CD4-positive, alpha-beta T cell treated with Interleukin-10 for 1 hour (primary cell): ENCODE results near the gene TCEAL1.
"Not testable (repeated sequence)": the region's sequence is repeated elsewhere in the genome, so short reads cannot be mapped to it uniquely, and the experiment has no call there.

ENCODE experiments used
- DNase-seq: peaks from one replicate; pipeline ENCODE4 v3.0.0-alpha.2; 2020

The TCEAL1 gene

DNA sequence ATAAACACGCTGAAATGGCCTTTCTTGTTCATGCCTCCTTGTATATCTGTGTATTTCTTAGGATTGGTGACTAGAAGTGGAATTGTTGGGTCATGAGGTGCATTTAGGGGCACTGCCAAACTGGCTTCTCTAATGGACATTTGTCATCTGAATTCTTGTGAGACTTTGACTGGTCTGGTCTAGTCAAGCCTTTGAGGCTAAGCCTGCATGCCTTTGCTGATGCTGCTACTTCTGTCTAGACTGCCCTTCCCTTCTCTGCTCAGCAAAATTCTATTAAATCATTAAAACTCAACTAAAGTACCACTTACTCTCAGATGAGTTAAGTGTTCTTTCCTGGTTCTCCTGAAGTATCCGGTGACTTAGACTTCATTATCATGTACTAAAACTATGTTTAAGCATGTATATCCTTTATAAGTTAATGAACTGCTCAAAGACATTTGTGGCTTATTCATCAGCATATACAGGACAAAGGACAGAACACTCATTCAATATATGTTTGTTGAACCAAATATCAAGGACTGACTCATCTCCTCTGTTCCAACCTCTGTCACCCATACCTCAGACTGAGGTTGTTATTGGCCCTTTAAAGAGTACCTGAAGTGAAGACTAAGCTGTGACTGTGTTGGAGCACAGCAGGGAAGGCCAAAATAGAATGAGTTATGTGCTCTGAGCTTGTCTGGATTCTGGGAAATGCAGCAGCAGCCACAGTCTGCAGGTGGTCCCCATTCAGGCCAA is 9.0 kb downstream of the TCEAL1 start:
- DNase-seq: no peak

DNA sequence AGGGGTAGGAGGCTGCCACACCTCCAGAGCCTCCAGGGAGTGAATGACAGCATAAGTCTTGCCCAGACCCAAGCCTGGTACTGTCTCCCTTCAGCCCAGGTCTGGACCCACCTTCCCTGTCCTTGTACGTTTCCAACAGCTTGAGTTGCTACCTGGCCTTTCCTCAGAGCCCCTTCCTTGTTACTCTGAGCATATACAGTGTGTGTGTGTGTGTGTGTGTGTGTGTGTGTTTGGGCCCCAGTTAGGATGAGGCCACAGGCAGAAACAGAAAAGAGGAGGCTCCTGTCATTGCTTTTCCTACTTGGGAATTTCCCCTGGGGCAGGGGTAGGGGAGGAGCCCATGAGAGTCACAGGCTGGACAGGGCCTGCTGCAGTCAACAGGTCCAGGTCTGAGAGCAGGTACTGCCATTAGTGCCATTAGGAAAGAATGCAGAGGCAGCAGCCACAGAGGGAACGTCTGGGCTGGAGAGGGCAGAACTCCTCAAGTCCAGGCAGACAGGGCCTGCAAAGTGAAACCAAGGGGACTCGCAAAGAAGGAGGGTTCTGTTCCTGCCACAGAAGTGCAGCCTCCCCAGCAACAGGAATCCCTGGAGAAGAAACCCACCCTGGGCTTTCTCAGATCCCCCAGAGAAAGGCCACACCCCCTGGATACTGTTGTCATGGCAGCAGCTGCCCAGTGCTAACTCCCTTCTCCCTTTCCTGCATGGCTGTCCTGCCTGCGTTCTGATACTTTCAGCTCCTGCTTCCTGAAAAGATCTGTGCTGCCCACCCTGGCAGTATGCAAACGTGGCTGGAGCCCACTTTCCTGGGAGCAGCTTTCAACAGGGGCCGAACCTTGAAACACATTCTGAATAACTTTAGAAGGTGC is 9.9 kb downstream of the TCEAL1 start:
- DNase-seq: not testable (repeated sequence)

DNA sequence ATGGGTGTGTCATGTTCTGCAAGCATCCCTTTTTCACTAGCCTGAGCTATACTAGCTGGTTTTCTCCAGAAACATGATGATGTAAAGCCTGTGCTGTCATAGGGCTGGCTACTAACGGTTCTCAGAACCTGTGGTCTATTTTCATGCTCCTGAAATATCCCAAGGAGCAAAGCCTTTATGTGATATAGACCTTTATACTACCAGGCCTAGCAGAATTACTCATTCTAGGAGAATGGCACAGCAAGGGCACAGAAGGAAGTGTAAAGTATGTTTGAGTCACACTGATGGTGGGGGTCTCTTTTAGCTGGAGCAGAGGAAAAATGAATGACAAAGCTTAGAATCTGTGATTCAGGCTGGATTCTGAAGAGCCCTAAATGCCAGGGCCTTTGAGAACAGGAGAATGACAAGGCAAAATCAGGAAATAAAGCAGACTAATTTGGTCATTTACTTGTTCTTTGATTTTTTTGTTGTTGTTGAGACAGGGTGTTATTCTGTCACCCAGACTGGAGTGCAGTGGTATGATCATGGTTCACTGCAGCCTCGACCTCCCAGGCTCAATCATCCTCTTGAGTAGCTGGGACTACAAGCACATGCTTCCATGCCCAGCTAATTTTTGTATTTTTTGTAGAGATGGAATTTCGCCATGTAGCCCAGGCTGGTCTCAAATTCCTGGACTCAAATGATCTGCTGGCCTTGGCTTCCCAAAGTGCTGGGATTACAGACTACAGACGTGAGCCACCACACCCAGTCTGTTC is 11.8 kb downstream of the TCEAL1 start:
- DNase-seq: no peak

DNA sequence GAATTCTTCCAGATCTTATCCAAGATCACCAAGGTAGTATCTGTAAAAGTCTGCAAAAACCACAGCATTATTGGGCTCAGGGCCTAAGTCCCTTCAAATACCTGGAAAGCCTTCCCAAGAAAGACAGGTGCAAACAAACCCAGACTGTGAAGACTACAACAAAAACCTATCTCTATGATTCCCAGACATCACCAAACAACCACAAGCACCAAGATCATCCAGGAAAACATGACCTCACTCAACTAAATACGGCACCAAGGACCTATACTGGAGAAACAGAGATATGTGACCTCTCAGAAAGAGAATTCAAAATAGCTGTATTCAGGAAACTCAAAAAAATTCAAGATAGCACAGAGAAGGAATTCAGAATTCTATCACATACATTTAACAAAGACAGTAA is 15.3 kb downstream of the TCEAL1 start:
- no peak for DNase-seq

DNA sequence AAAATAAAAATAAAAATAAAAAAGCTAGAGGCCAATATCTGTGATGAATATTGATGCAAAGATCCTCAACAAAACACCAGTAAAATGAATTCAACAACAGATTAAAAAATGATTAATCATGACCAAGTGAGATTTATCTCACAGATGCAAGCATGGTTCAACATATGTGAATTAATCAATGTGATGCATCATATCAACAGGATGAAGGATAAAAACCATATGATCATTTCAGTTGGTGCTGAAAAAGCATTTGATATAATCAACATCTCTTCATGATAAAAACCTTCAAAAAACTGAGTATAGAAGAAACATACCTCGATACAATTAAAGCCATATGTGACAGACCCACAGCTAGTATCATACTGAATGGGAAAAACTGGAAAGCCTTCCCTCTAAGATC is 18.9 kb downstream of the TCEAL1 start:
- DNase-seq: no peak

DNA sequence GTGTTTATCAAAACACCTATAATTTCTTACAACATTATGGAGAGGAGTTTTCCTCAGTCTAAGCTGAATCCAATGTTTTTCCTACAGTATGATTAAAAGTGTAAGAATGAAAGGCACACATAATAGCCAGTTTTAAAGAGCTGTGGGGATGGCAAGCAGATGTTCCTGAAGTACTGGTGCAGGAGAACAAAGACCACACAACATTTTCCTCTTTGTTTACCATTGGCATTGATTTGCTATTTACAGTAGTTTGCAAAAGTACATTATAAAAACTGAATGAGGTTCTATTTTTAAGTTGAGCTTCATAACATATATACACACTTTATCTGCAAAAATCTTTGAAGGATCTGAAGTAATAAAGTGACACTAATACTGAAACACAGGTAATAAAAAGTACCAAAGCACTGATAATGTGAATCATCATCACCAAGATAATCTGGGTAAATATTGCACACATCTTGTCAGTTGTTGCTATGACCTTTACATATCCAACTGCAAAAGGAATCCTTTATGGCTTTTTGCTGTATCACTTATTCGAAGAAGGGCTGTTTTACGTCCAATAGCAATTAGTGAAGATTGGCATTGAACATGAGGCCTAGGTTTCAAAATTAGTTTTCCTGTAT is 22.5 kb downstream of the TCEAL1 start:
- DNase-seq: no peak

DNA sequence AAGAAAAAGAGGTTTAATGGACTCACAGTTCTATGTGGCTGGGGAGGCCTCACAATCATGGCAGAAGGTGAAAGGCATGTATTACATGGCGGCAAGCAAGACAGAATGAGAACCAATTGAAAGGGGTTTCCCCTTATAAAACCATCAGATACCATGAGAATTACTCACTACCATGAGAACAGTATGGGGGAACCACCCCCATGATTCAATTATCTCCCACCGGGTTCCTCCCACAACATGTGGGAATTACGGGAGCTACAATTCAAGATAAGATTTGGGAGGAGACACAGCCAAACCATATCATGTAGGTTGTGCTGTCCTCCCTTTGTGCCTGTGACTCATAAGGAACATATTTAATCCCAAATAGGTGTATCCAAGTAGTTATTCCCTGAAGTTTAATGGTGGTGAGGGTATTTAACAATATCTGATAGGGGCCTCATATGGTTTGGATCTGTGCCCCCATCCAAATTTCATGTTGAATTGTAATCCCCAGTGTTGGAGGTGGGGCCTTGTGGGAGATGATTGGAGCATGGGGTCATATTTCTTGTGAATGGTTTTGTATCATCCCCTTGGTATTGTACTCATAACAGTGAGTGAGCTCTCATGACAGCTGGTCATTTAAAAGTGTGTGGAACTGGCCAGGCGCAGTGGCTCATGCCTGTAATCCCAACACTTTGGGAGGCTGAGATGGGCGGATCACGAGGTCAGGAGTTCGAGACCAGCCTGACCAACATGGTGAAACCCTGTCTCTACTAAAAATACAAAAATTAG is 26.6 kb downstream of the TCEAL1 start:
- not testable (repeated sequence) for DNase-seq

DNA sequence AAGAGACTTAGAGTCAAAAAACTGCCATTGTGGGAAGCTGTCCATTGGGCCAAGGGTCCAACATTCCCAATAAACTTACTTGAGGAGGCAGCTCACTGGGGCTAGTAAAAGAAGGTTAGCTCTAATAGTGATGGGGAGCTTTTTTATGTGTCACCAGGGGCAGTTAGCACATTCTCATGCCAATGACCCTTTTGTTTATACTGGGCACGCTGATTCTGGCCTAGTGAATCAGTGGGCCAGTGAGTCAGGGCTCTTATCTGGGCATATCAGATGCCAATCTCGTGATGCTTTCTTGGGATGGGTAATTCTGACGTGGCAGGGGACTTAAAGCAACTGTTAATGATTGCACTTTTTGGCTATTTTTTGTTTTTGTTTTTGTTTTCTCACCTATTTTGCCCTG is 27.8 kb downstream of the TCEAL1 start:
- no peak for DNase-seq

DNA sequence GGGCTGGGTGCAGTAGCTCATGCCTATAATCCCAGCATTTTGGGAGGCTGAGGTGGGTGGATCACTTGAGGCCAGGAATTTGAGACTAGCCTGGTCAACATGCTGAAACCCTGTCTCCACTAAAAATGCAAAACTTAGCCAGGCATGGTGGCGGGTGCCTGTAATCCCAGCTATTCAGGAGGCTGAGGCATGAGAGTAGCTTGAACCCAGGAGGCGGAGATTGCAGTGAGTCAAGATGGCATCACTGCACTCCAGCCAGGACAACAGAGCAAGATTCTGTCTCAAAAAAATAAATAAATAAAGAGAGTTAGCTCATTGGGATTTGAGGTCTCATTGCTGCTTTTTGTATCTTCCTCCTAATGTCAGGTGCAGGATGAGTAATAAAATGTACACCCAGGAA is 28.3 kb downstream of the TCEAL1 start:
- DNase-seq: not testable (repeated sequence)

DNA sequence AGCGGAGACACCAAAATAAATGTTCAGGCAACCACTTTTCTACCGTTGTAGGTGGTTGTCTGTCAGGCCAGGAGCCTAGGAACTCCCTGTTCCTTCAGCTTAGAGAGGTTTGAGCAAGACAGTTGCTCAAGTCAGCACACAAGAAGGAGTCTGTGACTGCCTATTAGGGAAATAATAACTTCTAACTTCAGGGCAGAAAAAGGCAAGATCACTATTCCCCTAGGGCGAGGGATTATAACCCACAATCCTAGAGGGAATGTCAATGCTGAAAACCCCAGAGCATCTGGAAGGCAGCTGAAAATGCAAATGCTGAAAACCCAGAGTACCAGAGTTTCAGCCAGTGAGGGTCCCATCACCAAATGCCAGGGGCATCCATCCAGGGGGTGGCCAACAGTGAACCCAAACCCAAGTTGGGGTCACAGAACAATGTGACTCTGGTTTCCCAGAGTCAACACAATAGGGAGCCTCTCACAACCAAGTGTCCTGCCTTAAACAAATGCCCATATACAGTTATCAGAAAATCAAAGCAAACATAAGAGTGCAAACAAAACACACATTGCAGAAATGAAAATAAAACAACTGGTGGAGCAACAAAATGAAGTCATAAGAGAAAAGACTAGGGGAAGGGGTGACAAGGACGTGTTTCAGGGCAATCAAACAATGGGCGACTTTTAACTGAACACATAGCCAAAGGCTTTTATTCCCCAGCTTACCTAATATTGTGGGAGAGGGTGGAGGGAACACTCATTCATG is 30.1 kb downstream of the TCEAL1 start:
- no peak for DNase-seq

DNA sequence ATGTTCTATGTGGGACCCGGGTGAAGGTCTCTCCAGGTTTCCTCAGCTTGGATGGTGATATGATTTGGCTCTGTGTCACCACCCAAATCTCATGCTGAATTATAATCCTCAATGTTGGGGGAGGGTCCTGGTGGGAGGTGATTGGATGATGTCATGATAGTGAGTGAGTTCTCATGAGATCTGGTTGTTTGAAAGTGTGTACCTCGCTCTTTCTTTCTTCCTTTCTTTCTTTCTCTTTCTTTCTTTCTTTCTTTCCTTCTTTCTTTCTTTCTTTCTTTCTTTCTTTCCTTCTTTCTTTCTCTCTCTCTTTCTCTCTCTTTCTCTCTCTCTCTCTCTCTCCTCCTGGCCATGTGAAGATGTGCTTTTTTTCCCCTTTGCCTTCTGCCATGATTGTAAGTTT is 30.7 kb downstream of the TCEAL1 start:
- DNase-seq: not testable (repeated sequence)

DNA sequence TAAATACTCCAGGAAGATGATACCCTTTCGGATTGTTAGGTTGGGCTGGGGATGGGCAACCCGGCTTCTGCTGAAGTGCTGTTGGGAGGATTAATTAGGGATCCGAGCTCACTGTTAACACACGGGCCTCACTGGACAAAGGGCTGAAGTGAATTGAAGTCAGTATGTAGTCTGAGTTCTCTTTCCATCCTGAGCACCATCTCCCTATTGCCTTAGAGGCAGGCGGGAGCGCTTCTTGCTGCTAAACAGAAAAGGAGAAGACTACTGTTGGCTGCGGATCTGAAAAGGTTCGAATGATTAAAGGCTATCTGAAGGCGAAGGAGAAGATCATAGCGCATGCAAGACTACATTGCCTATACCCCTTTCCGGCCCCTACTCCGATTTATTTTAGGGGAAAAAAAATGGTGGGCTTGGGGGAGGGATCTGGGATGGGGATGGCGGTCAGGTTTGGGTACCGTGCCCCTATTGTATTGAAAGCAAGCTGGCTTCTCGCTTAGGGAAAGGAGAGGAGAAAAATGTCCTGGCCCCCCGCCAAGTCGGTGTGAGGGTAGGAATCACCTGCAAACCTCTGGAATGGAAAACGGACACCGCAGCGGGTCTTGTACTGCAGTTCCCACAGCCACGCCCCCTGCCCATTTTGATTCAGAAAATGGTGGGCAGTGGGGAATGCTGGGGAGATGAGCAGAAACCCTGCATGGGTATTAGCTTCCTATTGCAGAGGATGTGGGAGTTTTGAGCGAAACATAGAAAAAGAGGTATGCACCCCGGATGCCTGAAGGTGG is 35.4 kb downstream of the TCEAL1 start:
- no peak for DNase-seq

DNA sequence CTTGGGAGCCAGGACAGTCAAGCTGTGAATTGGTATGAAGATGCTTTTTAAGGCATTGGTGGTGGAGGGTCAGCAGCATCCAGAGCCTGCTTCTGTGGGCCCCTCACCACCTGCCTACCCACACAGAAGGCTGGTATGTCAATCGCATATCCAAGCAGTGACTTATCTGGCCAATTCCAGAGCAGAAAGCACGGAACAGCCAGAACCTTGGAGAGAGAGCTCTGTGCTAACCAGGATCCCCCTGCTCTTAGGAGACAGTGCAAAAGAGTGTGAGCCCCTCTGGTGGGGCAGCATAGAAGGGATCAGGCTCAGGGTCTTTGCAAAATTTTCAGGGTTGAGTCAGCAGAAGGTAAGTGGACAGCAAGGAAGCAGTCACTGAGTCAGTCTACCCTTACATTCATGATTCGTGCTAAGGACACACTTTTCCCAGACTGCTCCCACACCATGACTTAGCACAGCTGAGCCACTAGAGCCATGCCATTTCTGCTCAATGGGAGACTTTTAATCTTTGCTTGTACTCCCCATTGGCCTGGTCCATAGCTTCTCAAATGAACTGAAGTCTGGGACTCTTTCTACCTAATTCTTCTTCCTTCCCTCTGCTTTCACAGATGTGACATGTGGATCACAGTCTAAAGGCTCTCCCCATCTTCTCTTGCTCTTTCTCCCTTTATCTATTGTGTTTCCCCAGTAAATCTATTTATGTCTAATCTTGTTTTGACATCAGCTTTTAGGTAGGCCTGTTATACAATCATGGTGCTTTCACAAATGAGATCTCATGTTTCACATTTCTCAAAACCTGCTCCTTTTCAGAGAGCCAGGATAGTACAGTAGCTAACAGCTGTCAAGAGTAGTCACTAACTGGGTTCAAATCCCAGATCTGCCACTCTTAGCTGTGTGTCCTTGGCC is 37.7 kb downstream of the TCEAL1 start:
- no peak for DNase-seq

DNA sequence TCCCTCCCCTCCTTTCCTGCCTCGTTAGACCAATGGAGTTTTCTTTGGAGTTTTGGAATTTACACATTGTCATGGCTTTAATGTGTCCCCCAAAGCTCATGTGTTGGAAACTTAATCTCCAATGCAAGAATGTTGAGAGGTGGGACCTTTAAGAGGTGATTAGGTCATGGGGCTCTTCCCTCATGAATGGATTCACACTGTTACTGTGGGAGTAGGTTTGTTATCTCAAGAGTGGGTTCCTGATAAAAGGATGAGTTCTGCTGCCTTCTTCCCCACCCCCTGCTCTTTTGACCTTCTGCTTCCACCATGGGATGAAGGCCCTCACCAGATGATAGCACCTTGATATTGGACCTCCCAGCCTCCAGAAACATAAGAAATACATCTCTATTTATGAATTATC is 41.0 kb downstream of the TCEAL1 start:
- no peak for DNase-seq

DNA sequence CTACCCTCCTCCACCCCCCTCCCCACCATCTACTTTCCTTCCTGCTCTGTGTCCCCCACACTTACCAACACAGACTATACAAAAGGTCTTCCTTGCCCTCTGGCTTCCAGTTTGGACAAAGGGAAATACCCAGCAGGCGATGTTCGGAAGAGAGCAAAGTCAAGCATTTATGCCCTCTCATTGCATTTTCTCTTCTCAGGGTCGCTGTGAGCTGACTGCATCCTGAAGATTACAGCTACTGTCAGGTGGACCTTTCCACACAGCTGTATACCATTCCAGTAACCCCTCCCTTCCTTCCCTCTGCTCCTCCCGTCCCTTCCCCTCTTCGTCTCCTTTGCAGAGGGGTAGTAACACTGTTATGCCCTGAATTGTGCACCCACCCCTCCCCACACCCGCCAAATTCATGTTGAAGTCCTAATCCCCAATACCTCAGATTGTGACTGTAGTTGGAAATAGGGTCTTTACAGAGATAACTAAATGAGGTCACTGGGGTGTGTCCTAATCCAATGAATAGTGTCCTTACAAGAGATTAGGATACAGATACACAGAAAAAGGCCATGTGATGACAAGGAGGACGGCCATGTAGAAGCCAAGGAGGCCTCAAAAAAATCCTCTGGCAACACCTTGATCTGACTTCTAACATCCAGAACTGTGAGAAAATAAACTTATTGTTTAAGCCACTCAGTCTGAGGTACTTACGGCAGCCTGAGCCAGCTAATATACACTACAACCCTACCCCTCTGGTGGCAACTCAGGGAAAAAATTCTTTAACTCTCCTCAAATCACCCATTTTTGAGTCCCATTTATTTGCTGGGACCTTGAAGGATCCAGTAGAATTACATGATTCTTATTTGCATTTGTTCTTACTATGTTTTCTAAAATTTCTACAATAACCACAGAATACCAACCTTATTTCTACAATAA is 46.0 kb downstream of the TCEAL1 start:
- no peak for DNase-seq

DNA sequence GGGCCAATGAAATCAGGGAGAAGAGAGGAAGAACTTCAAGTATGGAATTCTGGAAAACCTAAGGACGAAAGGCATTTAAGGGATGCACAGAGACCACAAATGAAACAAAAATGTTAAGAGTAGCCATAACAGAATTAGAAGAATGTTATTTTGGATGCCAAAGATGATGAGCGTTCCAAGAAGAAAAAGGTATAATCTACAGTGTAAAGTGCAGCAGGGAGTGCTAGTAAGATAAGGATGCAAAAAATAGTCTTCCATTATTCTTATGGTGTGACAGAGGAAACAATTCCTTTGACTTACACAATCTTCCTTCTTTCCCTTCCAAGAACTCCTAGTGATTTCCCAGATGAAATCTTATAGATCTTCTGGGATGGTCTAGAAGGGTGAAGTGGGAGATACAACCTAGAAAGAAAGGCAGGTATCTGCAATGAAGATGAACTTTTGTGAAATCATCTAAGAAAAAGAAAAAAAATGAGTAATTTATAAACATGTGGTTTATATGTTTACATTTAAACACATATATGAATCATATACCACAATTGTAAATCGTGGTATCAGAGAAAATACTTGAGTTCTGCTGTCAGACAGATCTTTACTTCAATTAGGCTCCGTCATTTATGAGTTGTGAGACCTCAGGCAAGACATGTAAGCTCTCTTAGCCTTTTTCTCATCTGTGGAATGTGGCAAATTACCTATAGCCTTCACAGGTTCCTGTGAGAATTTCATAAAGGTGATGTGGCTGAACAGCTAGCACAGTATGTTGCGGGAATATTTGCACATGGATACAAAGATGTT is 49.6 kb downstream of the TCEAL1 start:
- no peak for DNase-seq
